Head of caudate nucleus (tissue), 42 donors: Measurements from ENCODE around the gene PRRT1B.
"Not testable (repeated sequence)": the region's sequence is repeated elsewhere in the genome, so short reads cannot be mapped to it uniquely, and the experiment has no call there.

ENCODE experiments used
- DNase-seq, 42 donors: peaks; one replicate each; pipeline versions ENCODE4 v3.0.0 to v3.0.0-alpha.2; 2020 to 2021; ENCODE audit warnings: mixed read lengths in 7 of 42
- intact Hi-C: fragments of 100-400 bp; cut with DNase I; formaldehyde crosslinking; loops from one replicate; pipeline ENCODE4 v1.15.0; 2022

PRRT1B gene

DNA sequence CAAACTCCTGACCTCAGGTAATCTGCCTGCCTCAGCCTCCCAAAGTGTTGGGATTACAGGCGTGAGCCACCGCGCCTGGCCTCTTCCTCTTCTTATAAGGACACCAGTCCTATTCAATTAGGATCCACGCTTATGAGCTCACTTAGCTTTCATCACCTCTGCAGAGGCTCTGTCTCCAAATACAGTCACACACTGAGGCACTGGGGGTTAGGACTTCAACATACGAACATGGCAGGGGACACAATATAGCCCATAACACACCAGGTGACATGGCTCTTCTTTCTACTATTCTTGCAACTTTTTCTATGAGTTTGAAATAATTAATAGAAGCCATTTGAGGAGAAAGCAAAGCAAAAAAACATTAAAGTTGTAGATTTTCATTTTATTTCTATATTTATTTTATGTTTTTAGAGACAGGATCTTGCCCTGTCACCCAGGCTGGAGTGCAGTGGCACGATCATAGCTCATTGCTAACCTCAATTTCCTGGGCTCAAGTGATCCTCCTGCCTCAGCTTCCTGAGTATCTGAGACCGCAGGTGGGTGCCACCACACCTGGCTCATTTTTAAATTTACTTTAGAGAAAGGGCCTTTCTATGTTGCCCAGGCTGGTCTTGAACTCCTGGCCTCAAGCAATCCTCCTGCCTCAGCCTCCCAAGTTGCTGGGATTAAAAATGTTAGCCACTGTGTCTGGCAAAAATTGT is 6.0 kb upstream of the PRRT1B start:
- no peak for DNase-seq
- intact Hi-C loops = no loop called here

DNA sequence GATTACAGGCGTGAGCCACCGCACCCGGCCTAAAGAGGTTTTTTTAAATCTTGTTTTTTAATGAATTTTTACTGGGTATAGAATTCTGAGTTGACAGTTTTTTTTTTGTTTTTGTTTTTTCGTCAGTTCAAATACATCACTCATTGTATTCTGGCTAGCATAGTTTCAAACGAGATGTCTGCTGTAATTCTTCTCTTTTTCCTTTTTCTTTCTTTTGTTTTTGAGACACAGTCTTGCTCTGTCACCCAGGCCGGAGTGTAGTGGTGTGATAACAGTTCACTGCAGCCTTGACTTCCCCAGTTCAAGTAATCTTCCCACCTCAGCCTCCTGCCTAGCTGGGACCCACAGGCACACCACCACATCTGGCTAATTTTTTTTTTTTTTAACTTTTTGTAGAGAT is 2.2 kb upstream of the PRRT1B start:
- intact Hi-C loops = no loop called here
- DNase-seq = no peak

DNA sequence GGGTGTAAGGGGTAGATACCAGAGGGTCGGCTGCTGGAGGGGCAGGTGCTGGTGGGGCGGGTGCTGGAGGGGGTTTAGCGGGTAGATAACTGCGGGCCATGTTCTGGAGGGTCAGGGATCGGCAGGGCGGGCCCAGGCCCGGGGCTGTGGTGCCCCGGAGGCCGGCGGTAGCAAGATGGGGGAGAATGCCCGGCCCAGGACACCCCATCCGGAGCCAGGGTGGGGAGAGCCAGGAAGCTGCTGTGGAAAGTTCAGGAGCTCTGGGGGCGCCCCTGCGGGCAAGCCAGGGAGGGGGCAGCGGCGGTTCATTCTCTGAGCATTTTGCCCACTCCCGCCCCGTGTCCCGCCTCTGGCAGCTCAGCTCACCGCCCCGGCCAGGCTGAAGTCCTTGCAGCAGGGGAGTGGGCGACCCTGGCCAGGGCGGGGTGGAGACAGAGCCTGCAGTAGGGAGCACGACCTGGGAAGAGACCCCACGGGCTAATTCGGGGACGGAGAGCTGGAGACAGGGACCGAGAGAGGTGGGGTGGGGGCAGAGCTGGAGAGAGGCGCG is 538 bp downstream of the PRRT1B start:
- no peak for DNase-seq
- intact Hi-C loops = no loop called here

DNA sequence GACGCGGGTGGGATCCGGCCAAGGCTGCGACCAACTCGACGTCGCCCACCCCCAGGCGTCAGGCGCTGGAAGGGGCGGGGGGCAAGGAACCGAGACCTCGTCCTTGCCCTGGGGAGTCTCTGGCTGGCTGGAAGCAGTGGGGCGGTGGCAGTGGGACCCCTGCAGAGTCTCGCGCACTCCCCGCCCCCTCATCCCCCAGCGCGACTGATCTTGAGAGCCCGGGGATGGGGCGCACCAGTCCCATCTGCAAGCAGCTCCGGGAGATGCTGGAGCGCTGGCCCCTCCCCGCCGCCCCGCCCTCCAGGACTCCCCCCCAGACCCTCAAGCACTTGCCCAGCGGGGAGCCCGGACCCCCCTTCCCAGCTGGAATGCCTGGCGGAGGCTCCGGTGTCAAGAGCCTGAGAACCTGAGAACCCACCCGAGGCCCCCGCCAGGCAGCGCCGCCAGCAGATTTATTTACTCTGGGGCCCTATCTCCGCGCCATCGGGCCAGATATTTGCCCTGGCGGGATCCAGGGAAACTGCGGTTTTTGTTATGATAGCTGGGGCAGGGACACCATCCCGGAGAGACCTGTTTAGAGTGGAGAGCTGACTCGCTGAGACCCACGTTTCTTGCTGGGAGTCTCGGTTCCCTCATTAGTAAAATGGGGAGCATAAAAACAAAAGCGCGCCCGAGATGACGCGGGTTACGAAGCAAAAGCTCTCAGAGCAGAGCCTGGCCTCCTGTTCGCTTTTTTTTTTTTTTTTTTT is 1.2 kb downstream of the PRRT1B start:
- intact Hi-C loops = no loop called here

DNA sequence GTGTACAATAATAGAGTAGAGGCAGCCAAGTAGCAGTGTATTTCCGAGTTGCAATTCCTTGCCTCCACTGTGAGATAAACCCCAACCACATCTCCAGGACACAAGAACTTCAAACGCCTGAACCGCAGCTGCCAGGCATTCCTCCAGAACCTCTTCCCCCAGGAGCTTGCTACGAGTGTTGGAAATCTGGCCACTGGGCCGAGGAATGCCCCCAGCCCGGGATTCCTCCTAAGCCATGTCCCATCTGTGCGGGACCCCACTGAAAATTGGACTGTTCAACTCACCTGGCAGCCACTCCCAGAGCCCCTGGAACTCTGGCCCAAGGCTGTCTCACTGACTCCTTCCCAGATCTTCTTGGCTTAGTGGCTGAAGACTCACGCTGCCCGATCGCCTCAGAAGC is 3.9 kb downstream of the PRRT1B start:
- intact Hi-C loops, DNase-seq: not testable (repeated sequence)

More for the DNA sequence above, 1.2 kb downstream of the PRRT1B start:
- peak in 1 of 42 donors; percentile 26 for DNase-seq

DNA sequence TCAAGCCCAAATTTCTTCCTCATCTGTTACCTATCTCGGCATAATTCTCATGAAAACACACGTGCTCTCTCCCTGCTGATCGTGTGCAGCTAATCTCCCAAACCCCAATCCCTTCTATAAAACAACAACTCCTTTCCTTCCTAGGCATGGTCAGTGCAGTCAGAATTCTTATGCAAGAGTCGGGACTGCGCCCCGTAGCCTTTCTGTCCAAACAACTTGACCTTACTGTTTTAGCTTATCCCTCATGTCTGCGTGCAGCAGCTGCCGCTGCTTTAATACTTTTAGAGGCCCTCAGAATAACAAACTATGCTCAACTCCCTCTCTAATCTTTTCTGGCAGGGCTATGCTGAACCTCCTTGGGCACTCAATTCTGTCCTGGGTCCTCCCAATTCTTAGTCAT is 5.1 kb downstream of the PRRT1B start:
- DNase-seq, intact Hi-C loops: not testable (repeated sequence)

DNA sequence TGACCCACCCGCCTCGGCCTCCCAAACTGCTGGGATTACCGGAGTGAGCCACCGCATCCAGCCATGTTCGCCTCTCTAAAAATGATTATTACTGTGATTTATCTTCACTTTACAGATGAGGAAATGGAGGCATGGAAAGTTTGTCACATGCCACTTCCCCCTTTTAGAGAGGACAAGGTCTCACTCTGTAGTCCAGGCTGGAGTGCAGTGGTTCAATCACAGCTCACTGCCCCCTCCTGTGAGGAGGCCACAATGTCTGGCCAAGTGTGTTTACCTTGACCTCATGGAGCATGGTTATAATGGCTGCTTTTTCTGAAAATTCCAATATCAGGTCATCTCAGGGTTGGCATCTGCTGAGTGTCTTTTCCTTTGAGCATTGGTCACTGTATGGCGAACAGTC is 6.7 kb downstream of the PRRT1B start:
- no peak for DNase-seq
- intact Hi-C loops = no loop called here

DNA sequence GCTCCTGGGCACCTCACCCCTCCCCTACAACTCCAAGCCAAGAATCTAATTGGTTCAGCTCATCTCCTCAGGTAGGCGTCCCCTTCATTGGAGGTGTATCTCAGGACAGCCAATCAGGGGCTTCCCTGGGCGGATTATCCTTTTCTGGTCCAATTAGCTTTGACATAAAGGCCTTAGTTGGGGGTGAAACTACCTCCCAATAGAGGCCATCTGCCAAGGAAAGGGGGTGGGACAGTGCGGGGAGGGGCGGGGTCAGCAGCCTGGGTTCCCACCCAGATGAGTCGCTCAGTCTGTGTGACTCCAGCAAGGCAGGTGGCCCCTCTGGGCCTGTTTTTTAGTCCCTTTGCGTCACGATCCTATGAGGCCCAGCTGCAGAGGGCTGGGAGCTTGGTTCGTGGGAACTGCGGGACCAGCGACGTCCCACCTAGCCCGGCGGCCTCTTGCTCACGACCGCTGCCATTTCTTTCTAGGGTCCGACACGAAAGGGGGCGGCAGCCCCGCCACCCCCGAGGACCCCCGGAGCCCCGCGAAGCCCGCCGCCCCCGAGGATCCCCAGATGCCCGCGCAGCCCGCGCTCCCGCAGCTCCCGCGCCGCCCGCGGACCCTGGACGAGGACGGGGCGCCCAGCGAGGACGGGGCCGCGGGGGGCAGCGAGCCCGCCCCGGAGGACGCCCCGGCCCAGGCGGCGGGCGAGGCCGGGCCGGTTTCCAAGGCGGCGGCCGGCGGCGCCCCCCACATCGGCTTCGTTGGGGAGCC is 8.9 kb downstream of the PRRT1B start:
- intact Hi-C loops = no loop called here
- no peak for DNase-seq

DNA sequence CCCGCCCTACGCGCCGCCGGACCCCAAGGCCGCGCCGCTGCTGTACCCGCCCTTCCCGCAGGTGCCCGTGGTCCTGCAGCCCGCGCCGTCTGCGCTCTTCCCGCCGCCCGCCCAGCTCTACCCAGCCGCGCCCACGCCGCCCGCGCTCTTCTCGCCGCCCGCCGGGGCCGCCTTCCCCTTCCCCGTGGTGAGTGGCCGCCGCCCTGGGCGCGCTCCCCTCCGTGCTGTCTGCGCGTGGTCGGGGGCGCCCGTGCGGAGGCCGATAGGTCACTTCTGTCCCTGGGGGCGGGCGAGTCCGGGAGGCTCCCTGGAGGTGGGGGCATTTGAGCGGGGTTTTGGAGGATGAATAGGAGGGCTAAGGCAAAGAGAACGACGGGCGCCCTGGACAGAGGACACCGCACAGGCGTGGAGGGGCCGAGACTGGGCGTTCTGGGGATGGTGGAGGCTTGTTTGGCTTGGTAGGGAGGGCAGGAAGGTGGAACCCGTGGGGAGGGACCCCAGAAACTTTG is 9.6 kb downstream of the PRRT1B start:
- intact Hi-C loops = no loop called here
- DNase-seq = no peak

DNA sequence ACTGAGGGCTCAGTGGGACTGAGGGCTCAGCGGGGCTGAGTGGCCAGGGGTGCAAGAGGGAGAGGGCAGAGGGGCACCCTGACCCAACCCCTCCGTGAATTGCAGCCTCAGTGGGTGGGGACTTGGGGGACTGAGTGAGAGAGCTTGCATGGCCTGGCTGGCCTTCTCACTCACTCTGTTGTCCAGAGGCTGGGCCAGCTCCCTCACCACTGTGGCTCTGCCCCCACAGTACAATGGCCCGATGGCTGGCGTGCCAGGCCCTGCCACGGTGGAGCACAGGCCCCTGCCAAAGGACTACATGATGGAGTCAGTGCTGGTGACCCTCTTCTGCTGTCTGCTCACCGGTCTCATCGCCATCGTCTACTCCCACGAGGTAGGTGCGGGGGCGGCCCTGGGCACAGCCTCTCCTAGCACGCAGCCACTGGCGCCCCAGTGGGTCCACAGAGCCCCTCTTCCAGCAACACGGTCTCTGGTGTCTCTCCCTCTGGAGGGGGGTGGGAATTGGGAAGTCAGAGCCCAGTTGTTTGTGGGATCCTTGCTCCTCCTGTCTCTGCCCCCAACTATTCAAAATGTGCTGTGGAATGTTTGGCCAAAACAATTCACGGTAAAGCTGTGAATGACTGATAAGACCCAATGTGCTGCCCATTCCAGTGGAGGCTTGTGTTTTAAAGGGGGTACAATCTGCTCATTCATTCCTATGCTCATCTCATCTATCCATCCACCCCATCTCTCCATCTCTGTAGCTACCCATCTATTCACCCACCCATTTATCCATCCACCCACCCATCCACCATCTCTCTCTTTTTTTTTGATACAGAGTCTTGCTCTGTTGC is 10.7 kb downstream of the PRRT1B start:
- intact Hi-C loops = no loop called here
- DNase-seq = no peak

DNA sequence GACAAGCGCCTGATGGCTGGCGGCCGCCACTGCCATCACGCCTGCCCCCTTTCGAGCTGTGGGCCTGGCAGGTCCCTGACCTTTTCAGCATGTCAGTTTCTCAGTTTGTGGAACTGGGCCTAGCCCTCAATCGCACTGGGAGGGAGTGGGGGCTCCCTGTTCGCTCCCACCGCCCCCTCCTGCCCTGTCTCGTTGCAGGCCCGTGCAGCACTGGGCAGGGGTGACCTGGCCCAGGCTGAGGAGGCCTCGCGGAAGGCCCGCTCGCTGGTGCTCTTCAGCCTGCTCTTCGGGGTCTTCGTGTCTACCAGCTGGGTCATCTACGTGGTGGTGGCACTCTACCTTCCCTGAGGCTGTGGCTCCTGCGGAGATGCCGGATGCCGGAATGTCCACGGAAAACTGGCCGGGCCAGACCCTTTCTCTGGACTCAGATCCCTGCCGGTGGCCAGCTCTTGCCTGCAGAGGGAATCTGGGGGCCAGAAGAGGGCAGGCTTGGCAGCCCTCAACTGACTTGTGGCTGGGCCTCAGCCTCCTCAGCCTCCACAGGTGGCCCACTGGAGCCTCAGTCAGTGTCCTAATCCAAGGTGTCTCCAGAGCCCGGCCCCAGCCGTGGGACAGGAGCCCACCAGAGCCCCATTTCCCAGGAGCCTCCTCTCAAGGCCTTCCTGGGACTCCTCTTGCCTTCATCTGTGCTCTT is 12.7 kb downstream of the PRRT1B start:
- no peak for DNase-seq
- intact Hi-C loops = no loop called here

DNA sequence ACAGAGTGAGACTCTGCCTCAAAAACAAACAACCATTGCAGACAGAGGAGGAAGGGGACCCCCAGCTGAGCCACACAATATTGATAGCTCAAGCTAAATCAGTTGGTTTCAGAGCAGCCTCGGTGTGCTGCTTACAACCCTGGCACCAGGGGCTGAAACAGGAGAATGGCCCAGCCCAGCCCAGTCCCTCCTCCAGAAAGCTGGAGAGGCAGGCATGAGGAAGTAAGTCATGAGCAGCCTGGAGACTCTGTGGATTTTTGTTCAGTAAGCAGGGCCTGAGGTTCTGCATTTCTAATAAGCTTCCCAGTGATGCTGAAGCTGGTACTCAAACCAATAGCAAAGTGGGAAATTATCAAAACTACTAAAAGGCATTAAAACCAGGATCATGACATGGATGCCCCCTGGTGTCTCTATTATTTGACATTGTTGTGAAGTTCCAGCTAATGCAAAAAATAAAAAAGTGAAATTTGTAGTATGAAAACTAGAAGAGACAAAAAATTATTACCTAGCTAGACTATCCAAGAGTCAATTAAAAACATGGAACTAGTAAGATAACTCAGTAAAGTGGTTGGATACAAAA is 14.2 kb downstream of the PRRT1B start:
- no peak for DNase-seq
- intact Hi-C loops = no loop called here

DNA sequence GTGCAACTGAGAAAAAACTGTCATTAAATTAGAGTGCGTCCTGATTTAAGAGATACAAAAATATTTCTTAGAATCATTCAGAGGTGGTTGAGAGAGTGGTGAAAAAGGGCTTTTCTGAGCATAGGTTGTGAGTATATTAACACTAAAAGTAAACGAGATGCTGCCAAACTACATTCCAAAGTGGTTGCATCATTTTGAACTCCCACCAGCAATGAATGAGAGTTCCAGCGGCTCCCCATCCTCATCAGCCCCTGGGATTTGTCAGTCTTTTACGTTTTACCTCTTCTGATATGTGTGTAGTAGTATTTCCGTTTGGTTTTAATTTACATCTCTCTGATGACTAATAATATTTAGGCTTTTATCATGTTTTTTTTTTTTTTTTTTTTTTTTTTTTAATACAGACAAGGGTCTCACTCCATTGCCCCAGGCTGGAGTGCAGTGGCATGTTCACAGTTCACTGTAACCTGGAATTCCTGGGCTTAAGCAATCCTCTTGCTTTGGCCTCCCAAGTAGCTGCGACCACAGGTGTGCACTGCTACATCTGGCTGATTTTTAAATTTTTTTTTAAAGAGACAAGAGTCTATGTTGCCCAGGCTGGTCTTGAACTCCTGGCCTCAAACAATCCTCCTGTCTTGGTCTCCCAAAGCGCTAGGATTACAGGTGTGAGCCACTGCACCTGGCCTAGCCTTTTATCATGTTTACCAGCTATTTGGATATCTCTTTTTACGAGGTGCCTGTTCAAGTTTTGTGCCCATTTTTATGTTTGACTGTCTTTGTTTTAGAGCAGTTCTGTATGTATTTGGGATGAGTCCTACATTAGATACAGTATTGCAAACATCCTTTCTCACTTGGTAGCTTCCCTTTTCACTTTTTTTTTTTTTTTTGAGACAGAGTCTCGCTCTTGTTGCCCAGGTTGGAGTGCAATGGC is 17.0 kb downstream of the PRRT1B start:
- DNase-seq = no peak
- intact Hi-C loops = no loop called here

DNA sequence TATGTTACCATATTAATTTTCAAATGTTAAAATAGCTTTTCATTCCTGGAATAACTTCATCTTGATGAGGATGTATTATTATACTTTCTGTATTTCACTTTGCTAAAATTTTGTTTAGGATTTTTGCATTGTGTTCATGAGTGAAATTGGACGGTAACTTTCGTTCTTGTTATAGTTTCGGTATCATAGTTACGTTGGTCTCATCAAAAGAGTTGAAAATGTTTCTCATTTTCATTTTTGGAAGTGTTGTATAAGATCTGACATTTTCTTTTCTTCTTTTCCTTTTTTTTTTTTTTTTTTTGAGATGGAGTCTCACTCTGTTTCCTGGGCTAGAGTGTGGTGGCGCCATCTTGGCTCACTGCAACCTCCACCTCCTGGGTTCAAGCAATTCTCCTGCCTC is 20.0 kb downstream of the PRRT1B start:
- intact Hi-C loops = no loop called here
- no peak for DNase-seq

DNA sequence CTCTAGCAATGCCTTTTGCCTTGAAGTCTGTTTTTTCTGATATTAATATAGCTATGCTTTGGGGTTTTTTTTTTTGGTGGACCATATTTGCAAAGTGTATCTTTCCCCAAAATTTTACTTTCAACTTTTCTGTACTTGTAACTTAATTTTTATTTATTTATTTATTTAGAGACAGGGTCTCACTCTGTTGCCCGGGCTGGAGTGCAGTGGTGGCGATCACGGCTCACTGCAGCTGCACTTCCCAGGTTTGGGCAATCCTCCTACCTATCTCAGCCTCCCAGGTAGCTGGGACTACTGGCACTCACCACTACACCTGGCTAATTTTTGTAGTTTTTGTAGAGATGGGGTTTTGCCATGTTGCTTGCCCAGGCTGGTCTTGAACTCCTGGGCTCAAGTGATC is 20.8 kb downstream of the PRRT1B start:
- DNase-seq = no peak
- intact Hi-C loops = no loop called here

DNA sequence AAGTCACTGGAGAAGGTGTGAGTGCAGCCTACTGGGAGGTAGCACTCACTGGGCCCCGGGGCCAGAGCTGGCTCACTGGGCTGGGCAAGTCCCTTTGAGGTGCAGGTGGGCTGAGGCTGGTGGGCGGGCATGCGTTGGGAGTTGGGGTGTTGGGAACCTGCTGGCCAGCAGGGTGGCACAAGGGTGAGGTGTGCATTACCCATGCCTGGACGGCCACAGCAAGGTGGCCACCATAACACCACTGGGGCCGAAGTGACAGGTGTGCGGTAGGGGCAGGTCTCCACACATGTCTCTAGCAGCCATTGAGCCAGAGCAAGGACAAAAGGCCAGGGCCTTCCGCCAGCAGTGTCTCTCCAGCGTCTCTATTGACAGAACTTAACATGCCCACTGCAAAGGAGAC is 22.6 kb downstream of the PRRT1B start:
- no peak for DNase-seq
- intact Hi-C loops = no loop called here
